Measurements from ENCODE around the gene OSBPL10. TPM values are rescaled to one million over a fixed set of nuclear protein-coding genes. Genes with fewer than 3 reads are reported as not detected.
"Not testable (repeated sequence)": the region's sequence is repeated elsewhere in the genome, so short reads cannot be mapped to it uniquely, and the experiment has no call there.

The OSBPL10 gene
- total RNA-seq, 1 donor from 2014 or later: 6.4 TPM

DNA sequence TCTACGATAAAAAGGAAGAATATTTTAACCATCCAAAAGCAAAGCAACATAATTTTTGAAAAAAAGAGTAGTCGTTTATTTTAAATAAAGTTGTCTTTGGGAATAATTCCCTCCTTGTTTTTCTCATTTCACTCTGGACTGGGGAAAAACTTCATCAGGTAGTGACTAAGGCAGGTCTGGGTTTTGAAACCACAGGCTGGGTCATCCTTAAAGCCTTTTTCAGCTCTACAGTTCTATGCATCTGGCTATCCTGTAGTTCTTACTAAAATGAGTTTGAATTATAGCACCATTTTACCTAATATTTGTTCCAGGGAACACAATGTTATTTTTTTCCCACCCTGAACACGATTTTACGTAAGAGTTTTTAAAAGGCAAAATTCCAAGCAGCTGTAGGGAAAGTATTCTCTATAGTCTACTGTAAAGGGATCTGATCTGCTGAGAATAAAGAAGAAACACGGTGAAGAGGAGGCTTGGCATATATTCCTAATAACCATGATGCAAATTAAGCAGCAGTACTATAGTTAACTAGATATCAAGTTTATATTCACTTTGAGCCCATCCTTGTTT is 107.7 kb downstream of the OSBPL10 start:
- no peaks in the 10 kb centered on the region for H3K4me1 ChIP-seq
- no peaks in the 10 kb centered on the region for H3K27me3 ChIP-seq (ENCODE audit: low read depth)
- DNase-seq: no peak
- no peak overlapping the region for H3K27ac ChIP-seq (replicated peaks)
- H3K36me3 ChIP-seq: no peaks in the 10 kb centered on the region
- TF ChIP-seq CTCF (IDR thresholded peaks at IDR 0.05; ENCODE audit: borderline replicate concordance): no peak
- H3K4me3 ChIP-seq: no peak overlapping the region
- intact Hi-C loops (cut with micrococcal nuclease): no loop called here
- H3K9me3 ChIP-seq (replicated peaks): no peaks in the 10 kb centered on the region

GRCh38 chr3:31871939-31872507 is 109.0 kb downstream of the OSBPL10 start:
- Histone ChIP-seq H3K36me3 (no peaks in the 10 kb centered on the region), H3K27me3 (ENCODE audit: low read depth) (no peaks in the 10 kb centered on the region), H3K4me1 (no peaks in the 10 kb centered on the region), H3K27ac (replicated peaks) (no peak overlapping the region), H3K4me3 (no peak overlapping the region), H3K9me3 (replicated peaks) (no peaks in the 10 kb centered on the region)
- TF ChIP-seq CTCF (IDR thresholded peaks at IDR 0.05; ENCODE audit: borderline replicate concordance): no peak
- intact Hi-C loops (cut with micrococcal nuclease): no loop called here
- DNase-seq: no peak

- intact Hi-C loops (cut with micrococcal nuclease); H3K27ac ChIP-seq (replicated peaks); DNase-seq; H3K36me3 ChIP-seq; H3K9me3 ChIP-seq (replicated peaks); H3K4me1 ChIP-seq; H3K4me3 ChIP-seq; H3K27me3 ChIP-seq (ENCODE audit: low read depth): not testable (repeated sequence)
These were observed 111.0 kb downstream of the OSBPL10 start for GRCh38 chr3:31870111-31870510.

DNA sequence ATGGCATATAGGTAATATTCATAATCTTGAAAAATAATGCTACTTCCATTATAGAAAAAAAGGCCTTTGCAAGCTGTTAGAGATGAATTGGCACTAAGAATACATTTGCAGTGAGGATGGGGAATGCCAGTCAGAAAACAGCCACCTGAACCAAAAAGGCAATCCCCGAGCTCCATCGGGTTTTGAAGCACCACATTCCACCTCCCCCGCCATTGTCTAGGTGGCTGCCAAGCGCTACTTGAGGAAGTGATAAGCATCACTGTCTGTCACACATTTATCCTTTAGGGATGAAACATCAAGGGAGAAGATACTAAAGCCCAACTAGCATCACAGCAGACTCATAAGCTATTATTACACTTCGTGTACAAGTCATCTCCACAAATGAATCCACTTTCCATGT is 112.8 kb downstream of the OSBPL10 start:
- intact Hi-C loops (cut with micrococcal nuclease): no loop called here

DNA sequence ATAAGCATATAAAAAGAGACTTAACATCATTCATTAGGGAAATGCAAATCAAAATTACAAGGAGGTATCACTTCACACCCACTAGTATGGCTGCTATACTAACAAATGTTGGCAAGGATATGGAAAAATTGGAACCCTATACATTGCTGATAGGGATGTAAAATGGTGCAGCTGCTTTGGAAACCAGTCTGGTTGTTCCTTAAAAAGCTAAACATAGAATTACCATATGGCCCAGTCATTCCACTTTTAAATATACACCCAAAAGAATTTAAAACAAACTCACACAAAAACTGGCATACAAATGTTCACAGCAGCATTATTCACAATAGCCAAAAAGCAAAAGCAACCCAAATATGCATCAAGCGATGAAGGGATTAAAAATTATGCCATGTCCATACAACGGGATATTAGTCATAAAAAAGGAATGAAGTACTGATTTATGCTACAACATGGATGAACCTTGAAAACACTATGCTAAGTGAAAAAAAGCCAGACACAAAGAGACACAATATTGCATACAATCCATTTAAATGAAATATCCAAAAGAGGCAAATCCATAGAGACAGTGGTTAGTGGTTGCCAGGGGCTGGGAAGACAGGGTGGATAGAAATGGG is 118.3 kb downstream of the OSBPL10 start:
- DNase-seq: no peak
- Histone ChIP-seq H3K27me3 (ENCODE audit: low read depth) (no peaks in the 10 kb centered on the region), H3K4me3 (no peak overlapping the region), H3K27ac (replicated peaks) (no peak overlapping the region), H3K4me1 (no peaks in the 10 kb centered on the region), H3K36me3 (no peaks in the 10 kb centered on the region), H3K9me3 (replicated peaks) (no peaks in the 10 kb centered on the region)
- no peak for TF ChIP-seq CTCF (IDR thresholded peaks at IDR 0.05; ENCODE audit: borderline replicate concordance)
- intact Hi-C loops (cut with micrococcal nuclease): no loop called here

More for the DNA sequence above, 112.8 kb downstream of the OSBPL10 start:
- Histone ChIP-seq H3K9me3 (replicated peaks) (no peaks in the 10 kb centered on the region), H3K4me1 (no peaks in the 10 kb centered on the region), H3K36me3 (no peaks in the 10 kb centered on the region), H3K4me3 (no peak overlapping the region), H3K27me3 (ENCODE audit: low read depth) (no peaks in the 10 kb centered on the region), H3K27ac (replicated peaks) (no peak overlapping the region)
- DNase-seq: no peak
- no peak for TF ChIP-seq CTCF (IDR thresholded peaks at IDR 0.05; ENCODE audit: borderline replicate concordance)

- Histone ChIP-seq H3K36me3 (no peaks in the 10 kb centered on the region), H3K9me3 (replicated peaks) (no peaks in the 10 kb centered on the region), H3K4me3 (no peak overlapping the region), H3K27ac (replicated peaks) (no peak overlapping the region), H3K27me3 (ENCODE audit: low read depth) (no peaks in the 10 kb centered on the region), H3K4me1 (no peaks in the 10 kb centered on the region)
- TF ChIP-seq CTCF (IDR thresholded peaks at IDR 0.05; ENCODE audit: borderline replicate concordance): no peak
- intact Hi-C loops (cut with micrococcal nuclease): no loop called here
- DNase-seq: no peak
These were observed 119.2 kb downstream of the OSBPL10 start for GRCh38 chr3:31861826-31862225.

- H3K4me1 ChIP-seq; intact Hi-C loops (cut with micrococcal nuclease); H3K27me3 ChIP-seq (ENCODE audit: low read depth); H3K9me3 ChIP-seq (replicated peaks); H3K27ac ChIP-seq (replicated peaks); H3K4me3 ChIP-seq; H3K36me3 ChIP-seq; DNase-seq: not testable (repeated sequence)
These were observed 120.4 kb downstream of the OSBPL10 start for GRCh38 chr3:31860642-31861041.

Data from left ventricle myocardium inferior (tissue), 1 donor.